IPS-18a (cell line): Measurements from ENCODE around the gene ADAMTS17.

ENCODE experiments used
- H3K27ac ChIP-seq: one replicate; pipeline ENCODE4 v1.5.1; 2013; ENCODE audit warnings: low read length
- H3K27me3 ChIP-seq: one replicate; pipeline ENCODE4 v1.6.1; 2013; ENCODE audit warnings: mild to moderate bottlenecking, low read length; ENCODE audit not compliant: control insufficient read depth, insufficient read depth
- H3K36me3 ChIP-seq: one replicate; pipeline ENCODE4 v1.6.1; 2013; ENCODE audit warnings: low read depth, low read length; ENCODE audit not compliant: control insufficient read depth
- H3K4me1 ChIP-seq: one replicate; pipeline ENCODE4 v1.6.1; 2013; ENCODE audit warnings: low read depth, low read length; ENCODE audit not compliant: control insufficient read depth
- H3K4me3 ChIP-seq: one replicate; pipeline ENCODE4 v1.5.1; 2013; ENCODE audit warnings: low read length
- H3K9ac ChIP-seq: one replicate; pipeline ENCODE4 v1.6.1; 2013; ENCODE audit warnings: mild to moderate bottlenecking, low read length, moderate library complexity
- H3K9me3 ChIP-seq: one replicate; pipeline ENCODE4 v1.6.1; 2013; ENCODE audit warnings: low read depth, low read length; ENCODE audit not compliant: control insufficient read depth

The ADAMTS17 gene

GRCh38 chr15:100002787-100003536 is 338.8 kb downstream of the ADAMTS17 start:
- Histone ChIP-seq H3K4me1 (no peaks in the 10 kb centered on the region), H3K27ac (no peak overlapping the region), H3K27me3 (no peaks in the 10 kb centered on the region), H3K4me3 (no peak overlapping the region), H3K9me3 (no peaks in the 10 kb centered on the region), H3K36me3 (no peaks in the 10 kb centered on the region), H3K9ac (no peak overlapping the region)

DNA sequence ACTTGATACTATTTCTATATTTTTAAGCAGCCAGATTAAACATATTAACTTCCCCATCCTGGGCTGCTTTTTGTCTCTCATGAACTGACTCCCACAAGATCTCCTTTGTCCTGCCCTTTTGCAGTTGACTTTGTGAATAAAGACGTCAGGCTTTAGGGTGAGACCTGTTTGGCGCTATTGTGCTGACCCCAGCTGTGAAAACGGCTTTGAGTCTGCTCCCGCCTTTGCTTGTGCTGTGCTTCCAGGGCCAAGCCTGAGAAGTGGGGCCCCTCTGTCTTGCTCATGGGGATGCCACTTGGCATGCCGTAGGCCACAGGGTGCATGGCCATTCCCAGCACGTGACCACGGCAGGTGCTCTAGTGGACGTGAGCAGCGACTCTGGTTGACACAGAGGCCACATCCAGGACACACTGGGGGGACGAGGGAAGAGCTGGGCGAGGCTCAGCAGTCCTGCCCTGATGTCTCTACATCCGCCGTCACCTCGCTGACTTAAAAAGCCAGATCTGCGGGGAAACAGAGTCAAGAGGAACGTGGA is 339.6 kb downstream of the ADAMTS17 start:
- Histone ChIP-seq H3K36me3 (no peaks in the 10 kb centered on the region), H3K9me3 (no peaks in the 10 kb centered on the region), H3K27ac (no peak overlapping the region), H3K27me3 (no peaks in the 10 kb centered on the region), H3K9ac (no peak overlapping the region), H3K4me1 (no peaks in the 10 kb centered on the region), H3K4me3 (no peak overlapping the region)

GRCh38 chr15:100001405-100001804 is 340.4 kb downstream of the ADAMTS17 start:
- no peaks in the 10 kb centered on the region for H3K27me3 ChIP-seq

GRCh38 chr15:99999282-100000070 is 342.3 kb downstream of the ADAMTS17 start:
- H3K9ac ChIP-seq, result no peak overlapping the region
- no peak overlapping the region for H3K27ac ChIP-seq
- H3K27me3 ChIP-seq, result no peaks in the 10 kb centered on the region
- no peaks in the 10 kb centered on the region for H3K9me3 ChIP-seq
- no peaks in the 10 kb centered on the region for H3K36me3 ChIP-seq
- H3K4me1 ChIP-seq, result peaks cover 16% of the 10 kb centered on the region
- H3K4me3 ChIP-seq, result no peak overlapping the region

More at GRCh38 chr15:100001405-100001804, 340.4 kb downstream of the ADAMTS17 start:
- no peak overlapping the region for H3K4me3 ChIP-seq
- H3K36me3 ChIP-seq, result no peaks in the 10 kb centered on the region
- H3K27ac ChIP-seq, result no peak overlapping the region
- H3K9me3 ChIP-seq, result no peaks in the 10 kb centered on the region
- H3K9ac ChIP-seq, result no peak overlapping the region
- H3K4me1 ChIP-seq, result peaks cover under 1% of the 10 kb centered on the region

GRCh38 chr15:99998661-99999101 is 343.1 kb downstream of the ADAMTS17 start:
- Histone ChIP-seq H3K27me3 (no peaks in the 10 kb centered on the region), H3K9me3 (no peaks in the 10 kb centered on the region)

GRCh38 chr15:99997112-99997651 is 344.6 kb downstream of the ADAMTS17 start:
- Histone ChIP-seq H3K9ac (no peak overlapping the region), H3K27ac (no peak overlapping the region), H3K27me3 (no peaks in the 10 kb centered on the region), H3K4me1 (peaks cover 19% of the 10 kb centered on the region), H3K4me3 (no peak overlapping the region), H3K9me3 (no peaks in the 10 kb centered on the region), H3K36me3 (no peaks in the 10 kb centered on the region)

More at GRCh38 chr15:99998661-99999101, 343.1 kb downstream of the ADAMTS17 start:
- Histone ChIP-seq H3K9ac (no peak overlapping the region), H3K36me3 (no peaks in the 10 kb centered on the region), H3K27ac (no peak overlapping the region), H3K4me1 (peaks cover 19% of the 10 kb centered on the region), H3K4me3 (no peak overlapping the region)

DNA sequence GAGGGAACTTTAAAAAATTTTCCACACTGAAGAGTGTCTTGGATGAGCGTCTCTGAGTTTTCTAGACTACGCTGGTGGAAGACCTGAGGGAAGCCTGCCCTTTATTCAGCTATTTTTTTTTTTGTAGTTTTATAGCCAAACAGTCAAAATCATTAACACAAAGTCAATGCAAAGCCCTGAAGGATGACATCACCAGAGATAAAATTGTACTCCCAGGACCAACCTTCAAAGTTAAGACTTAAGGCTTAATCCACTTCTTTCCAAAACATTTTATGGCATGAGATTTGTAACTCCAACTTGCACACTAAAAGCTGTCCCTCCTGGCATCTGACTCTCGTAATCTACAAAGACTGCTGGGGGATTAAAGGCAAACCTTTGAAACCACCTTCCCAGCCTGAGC is 345.1 kb downstream of the ADAMTS17 start:
- no peaks in the 10 kb centered on the region for H3K36me3 ChIP-seq
- H3K27me3 ChIP-seq, result no peaks in the 10 kb centered on the region
- no peak overlapping the region for H3K27ac ChIP-seq
- no peak overlapping the region for H3K9ac ChIP-seq
- no peak overlapping the region for H3K4me3 ChIP-seq
- H3K4me1 ChIP-seq, result peaks cover 19% of the 10 kb centered on the region
- no peaks in the 10 kb centered on the region for H3K9me3 ChIP-seq

DNA sequence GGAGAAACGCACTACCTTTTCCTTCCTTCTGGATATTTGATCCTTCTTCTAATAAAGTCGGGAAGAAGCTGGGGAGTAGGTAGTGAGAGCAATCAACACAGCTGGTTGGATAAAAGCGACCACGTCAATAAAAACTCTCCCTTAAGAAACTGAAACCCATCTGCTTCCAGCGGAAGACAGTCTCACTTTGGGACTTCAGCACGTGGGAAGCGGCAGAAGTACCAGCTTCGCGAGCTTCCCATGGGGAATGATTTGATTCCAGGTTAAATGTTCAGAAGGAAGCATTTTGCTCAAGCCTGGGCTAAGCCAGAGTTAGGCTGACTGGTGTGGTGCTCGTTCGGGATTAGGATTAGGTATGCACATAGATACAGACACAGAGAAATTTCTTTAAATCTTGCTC is 346.2 kb downstream of the ADAMTS17 start:
- H3K27ac ChIP-seq, result no peak overlapping the region

DNA sequence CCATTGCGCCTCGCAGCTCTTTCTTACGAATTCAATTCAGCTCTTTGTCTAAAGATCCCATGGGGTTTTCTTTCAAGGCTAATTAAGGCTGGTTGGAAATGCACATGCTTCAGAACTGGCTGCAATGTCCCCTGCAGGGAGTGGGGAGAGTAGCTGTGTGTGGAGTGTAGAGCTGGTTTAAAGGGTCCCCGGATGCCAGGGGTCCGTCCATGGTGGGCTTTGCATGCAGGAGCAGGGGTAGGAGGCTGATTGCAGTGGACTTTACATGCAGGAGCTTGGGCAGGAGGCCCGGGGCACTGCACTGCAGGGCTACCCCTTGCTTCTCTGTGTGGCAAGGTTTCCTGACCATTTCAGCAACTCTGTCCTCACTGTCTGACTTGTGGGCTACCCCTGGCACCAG is 346.9 kb downstream of the ADAMTS17 start:
- no peaks in the 10 kb centered on the region for H3K36me3 ChIP-seq
- H3K27me3 ChIP-seq, result no peaks in the 10 kb centered on the region
- H3K9me3 ChIP-seq, result no peaks in the 10 kb centered on the region
- H3K27ac ChIP-seq, result no peak overlapping the region
- no peak overlapping the region for H3K9ac ChIP-seq
- H3K4me1 ChIP-seq, result peaks cover 19% of the 10 kb centered on the region
- no peak overlapping the region for H3K4me3 ChIP-seq

More for the DNA sequence above, 346.2 kb downstream of the ADAMTS17 start:
- H3K36me3 ChIP-seq, result no peaks in the 10 kb centered on the region
- no peaks in the 10 kb centered on the region for H3K27me3 ChIP-seq
- H3K4me3 ChIP-seq, result no peak overlapping the region
- H3K4me1 ChIP-seq, result peaks cover 19% of the 10 kb centered on the region
- no peak overlapping the region for H3K9ac ChIP-seq
- no peaks in the 10 kb centered on the region for H3K9me3 ChIP-seq

DNA sequence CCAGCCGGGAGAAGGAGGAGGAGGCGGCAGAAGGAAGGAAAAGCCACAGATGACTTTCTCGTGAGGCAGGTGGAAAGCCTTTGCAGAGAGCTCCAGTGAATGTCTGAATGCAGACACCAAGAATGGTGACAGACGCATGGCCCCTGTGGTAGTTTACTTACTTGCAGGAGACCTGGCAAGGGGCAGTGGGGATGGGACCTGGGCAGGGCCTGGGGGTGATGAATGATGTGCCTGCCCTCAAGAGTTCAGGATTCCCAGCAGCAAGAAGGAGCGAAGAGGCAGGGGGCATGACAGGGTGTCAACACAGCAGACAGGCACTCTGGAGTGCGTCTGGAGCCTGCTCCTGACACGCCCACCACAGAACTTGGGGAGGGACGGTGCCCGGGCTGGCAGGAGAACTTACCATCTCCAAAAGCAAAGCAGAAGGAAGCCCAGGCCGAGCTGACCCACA is 348.1 kb downstream of the ADAMTS17 start:
- no peak overlapping the region for H3K4me3 ChIP-seq
- no peak overlapping the region for H3K27ac ChIP-seq
- H3K27me3 ChIP-seq, result no peaks in the 10 kb centered on the region
- H3K9ac ChIP-seq, result no peak overlapping the region
- H3K36me3 ChIP-seq, result no peaks in the 10 kb centered on the region
- H3K4me1 ChIP-seq, result peaks cover 19% of the 10 kb centered on the region
- H3K9me3 ChIP-seq, result no peaks in the 10 kb centered on the region

DNA sequence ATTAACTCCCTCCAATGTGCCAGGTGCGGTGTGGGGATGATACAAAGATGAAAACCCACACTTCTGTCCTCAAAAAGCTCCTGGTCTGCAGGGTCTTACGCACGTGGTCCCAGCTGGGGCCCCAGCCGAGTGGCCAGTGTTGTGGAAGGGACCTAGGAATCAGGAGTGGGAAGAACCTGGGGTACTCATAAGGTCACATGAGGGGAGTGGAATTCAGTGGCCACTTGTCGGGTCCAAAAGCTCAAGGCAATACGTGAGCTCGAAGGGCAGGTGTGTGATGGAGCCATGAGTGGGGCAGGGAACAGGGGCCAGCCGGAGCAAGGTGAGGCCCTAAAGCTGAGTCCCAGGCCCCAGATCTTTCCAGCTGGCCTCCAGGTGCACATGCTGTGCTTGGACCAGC is 348.5 kb downstream of the ADAMTS17 start:
- Histone ChIP-seq H3K9ac (no peak overlapping the region), H3K27me3 (no peaks in the 10 kb centered on the region), H3K4me3 (no peak overlapping the region), H3K4me1 (peaks cover 19% of the 10 kb centered on the region), H3K27ac (no peak overlapping the region), H3K36me3 (no peaks in the 10 kb centered on the region), H3K9me3 (no peaks in the 10 kb centered on the region)
